GM10248 (cell line): ENCODE results near the gene EVL.
"Not testable (repeated sequence)": the region's sequence is repeated elsewhere in the genome, so short reads cannot be mapped to it uniquely, and the experiment has no call there.

ENCODE experiments used
- CTCF ChIA-PET: fragments of 300-600 bp; sonication (Branson Sonifier 250); formaldehyde crosslinking; extraction: SDS; loops from one replicate; lab custom pipeline; 2021; ENCODE audit warnings: antibody characterized with exemption; lab: Yijun Ruan, JAX
- POLR2A ChIA-PET: fragments of 350-650 bp; sonication (Branson Sonifier 250); formaldehyde crosslinking; extraction: SDS; loops from one replicate; lab custom pipeline; 2020; ENCODE audit warnings: antibody characterized with exemption; lab: Yijun Ruan, JAX
- DNase-seq: peaks from one replicate; pipeline ENCODE4 v3.0.0; 2012; ENCODE audit errors: extremely low spot score
- TF ChIP-seq, protein P1 (sequence below): IDR thresholded peaks from 2 replicates; pipeline ENCODE4 v1.5.1; 2012; ENCODE audit warnings: mild to moderate bottlenecking, low read depth; ENCODE audit errors: extremely low read depth, missing control alignments, control extremely low read depth

EVL gene

GRCh38 chr14:100176811-100177327 lies 111.6 kb downstream of the EVL start:
- no peak for DNase-seq
- ChIA-PET POLR2A (no interaction called here), CTCF (no interaction called here)
- TF ChIP-seq, protein P1, sequence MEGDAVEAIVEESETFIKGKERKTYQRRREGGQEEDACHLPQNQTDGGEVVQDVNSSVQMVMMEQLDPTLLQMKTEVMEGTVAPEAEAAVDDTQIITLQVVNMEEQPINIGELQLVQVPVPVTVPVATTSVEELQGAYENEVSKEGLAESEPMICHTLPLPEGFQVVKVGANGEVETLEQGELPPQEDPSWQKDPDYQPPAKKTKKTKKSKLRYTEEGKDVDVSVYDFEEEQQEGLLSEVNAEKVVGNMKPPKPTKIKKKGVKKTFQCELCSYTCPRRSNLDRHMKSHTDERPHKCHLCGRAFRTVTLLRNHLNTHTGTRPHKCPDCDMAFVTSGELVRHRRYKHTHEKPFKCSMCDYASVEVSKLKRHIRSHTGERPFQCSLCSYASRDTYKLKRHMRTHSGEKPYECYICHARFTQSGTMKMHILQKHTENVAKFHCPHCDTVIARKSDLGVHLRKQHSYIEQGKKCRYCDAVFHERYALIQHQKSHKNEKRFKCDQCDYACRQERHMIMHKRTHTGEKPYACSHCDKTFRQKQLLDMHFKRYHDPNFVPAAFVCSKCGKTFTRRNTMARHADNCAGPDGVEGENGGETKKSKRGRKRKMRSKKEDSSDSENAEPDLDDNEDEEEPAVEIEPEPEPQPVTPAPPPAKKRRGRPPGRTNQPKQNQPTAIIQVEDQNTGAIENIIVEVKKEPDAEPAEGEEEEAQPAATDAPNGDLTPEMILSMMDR, result no peak

GRCh38 chr14:100178691-100179090 lies 113.5 kb downstream of the EVL start:
- TF ChIP-seq, protein P1, result no peak
- no peak for DNase-seq
- POLR2A ChIA-PET, result no interaction called here
- CTCF ChIA-PET, result interaction anchor here (0.8 to 2.3 kb wide), 2 partner anchors 14 to 70 kb away, joined by 3 to 8 read pairs; no protein-coding TSS in a partner anchor

GRCh38 chr14:100180671-100181070 lies 115.4 kb downstream of the EVL start:
- POLR2A ChIA-PET, CTCF ChIA-PET, DNase-seq: not testable (repeated sequence)

- POLR2A ChIA-PET, CTCF ChIA-PET, DNase-seq: not testable (repeated sequence)
These were observed 116.8 kb downstream of the EVL start for GRCh38 chr14:100181876-100182551.

DNA sequence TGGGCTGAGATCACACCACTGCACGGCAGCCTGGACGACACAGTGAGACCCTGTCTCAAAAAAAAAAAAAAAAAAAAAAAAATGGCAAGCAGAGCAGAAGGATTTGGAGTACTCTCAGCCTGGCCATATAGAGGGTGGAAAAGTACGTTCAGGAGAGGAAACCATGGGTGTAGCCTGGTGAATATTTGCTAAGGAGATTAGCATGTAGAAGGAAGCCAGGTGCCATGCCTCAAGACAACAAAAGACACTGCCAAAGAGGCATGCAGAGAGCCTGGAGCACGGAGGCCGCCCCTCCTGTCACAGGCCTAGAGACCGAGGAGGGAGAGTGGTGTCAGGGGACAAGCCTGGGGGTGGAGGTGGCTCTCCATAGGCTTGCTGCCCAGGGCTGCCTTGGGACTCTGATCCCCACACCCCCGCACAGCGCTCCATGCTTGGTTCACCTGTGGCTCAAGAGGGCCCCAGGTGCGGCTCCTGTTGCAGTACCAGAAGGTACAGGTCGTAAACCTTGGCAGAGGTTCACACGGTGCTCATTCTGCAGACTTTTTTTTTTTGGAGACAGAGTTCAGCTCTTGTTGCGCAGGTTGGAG lies 122.1 kb downstream of the EVL start:
- ChIA-PET CTCF (interaction anchor here (1.5 kb wide), 1 partner anchor 204 kb away, joined by 3 read pairs; no protein-coding TSS in a partner anchor), POLR2A (no interaction called here)
- DNase-seq, result no peak
- TF ChIP-seq, protein P1, result no peak

DNA sequence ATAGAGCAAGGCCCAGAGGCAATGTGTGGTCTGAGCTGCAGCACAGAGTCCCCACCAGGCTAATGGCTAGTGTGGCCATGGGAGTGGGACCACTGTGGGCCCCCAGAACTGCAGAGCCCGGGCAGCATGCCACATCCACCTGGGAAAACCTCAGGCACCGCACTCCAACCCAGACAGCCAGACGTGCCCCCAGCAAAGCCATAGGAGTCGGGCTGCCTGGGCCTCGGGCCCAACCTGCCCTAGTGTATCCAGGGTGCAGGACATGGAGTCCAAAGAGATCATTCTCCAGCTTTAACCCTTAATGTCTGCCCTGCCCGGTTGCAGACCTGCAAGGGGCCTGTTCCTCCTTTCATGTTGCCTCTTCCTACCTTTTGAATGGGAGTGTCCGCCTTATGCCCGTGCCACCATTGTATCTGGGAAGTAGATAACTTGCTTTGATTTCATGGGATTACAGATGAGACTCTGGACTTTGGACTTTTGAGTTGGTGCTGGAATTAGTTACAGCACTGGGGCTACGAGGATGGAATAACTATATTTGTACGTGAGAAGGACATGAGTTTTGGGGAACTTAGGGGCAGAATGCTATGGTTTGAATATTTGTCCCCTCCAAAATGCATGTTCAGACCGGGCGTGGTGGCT lies 123.3 kb downstream of the EVL start:
- no peak for DNase-seq
- CTCF ChIA-PET, result no interaction called here

DNA sequence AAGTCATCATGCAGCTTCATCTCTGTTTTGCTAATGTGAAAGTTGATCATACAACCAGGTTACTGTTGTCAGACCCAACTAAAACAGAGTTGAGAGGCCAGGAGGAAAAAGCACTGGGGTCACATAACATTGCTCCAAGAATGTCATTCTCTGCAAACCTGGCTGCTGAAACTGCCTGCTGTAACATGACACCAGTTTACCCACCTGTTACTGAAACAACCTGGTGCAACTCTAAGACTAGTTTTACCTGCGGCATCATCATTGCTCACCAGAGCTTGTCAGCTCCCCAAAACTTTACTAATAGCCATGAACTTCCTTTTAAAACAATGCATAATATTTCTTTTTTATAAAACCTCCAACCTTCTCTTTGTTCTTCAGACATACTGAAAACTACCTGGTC lies 124.9 kb downstream of the EVL start:
- ChIA-PET CTCF (interaction anchor here (5.4 kb wide), 1 partner anchor 15 kb away, joined by 55 read pairs; no protein-coding TSS in a partner anchor), POLR2A (no interaction called here)
- no peak for DNase-seq
- TF ChIP-seq, protein P1, result no peak

More for the DNA sequence above, 123.3 kb downstream of the EVL start:
- TF ChIP-seq, protein P1, result no peak
- POLR2A ChIA-PET, result no interaction called here
